Stimulated activated CD8-positive, alpha-beta memory T cell treated with anti-CD3 and anti-CD28 coated beads, Interleukin-4, amount 100 ng/mL, for 24 hours (primary cell): ENCODE results near the gene TMEM132D.
"Not testable (repeated sequence)": the region's sequence is repeated elsewhere in the genome, so short reads cannot be mapped to it uniquely, and the experiment has no call there.

Source experiments
- DNase-seq: peaks from one replicate; pipeline ENCODE4 v3.0.0-alpha.2; 2020; ENCODE audit warnings: low read depth

The TMEM132D gene

GRCh38 chr12:129903956-129904829, at the start of gene TMEM132D:
Gene TMEM132D (minus strand): TSS chr12:129904025.
- no peak for DNase-seq

DNA sequence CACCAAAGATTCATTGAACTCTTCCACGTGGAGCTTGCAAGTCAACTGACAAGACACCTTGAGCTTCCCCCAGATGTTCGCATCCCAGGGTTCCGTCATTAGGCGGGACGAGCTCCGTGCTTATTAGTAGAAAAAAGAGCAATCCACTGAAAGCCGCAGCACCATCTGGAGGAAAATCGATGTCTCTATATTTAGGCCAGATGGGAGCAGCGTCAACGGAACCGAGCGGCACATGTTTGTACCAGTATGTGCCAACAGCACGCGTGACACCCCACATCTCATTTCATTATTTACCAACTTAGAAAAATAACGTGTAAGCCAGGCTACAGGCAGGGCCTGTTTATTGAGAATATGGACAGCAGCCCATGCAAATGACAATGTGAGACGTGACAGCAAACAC, 45.8 kb upstream of the TMEM132D start:
- no peak for DNase-seq

DNA sequence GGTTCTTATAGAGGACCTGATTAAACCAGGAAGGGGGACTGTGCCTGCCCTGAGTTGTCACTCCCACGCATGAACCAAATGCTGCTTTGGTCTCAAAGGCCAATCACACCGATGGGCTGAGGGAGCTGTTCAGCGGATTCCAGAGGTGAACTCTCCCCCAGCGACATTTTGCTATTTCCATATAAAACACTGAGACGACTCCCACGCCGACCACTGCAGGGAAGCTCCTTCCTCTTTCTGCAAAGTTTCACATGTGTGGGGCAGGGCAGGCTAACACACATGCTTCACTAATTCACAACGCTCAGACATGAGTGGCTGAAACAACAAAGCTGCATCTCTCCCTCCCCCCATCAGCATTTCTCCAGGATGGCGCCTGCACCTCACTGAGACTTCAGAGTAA, 37.8 kb upstream of the TMEM132D start:
- DNase-seq, result no peak

- DNase-seq, result no peak
Measured at GRCh38 chr12:129938089-129938488, 34.3 kb upstream of the TMEM132D start.

GRCh38 chr12:129937426-129937825, 33.6 kb upstream of the TMEM132D start:
- no peak for DNase-seq

GRCh38 chr12:129928643-129929042, 24.8 kb upstream of the TMEM132D start:
- DNase-seq, result no peak

DNA sequence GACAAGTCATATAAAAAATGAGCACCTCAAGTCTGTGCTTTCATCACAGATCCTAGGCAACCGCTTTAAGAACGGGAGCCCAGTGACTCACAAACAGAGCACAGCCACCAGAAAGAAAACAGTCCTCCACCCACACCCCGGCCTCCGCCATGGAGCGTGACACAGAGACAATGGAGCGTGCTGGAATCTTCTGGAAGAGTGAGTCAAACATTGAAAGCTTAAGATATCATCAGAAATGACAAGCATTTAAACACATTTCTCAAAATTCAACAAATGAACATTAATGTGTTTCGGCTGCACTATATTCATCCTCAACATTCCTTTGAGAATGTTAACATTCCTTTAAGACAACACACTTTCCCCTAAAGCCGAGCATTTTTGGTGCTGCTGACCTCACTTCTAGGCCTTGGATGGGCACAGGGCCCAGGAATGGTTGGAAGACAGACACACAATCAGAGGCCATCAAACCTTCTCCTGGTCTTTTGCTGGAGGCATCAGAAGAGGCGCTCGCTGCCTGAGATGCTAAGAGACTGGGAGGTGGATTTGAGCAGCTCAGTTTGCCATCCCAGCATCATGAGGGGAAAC, 23.6 kb upstream of the TMEM132D start:
- DNase-seq, result no peak

DNA sequence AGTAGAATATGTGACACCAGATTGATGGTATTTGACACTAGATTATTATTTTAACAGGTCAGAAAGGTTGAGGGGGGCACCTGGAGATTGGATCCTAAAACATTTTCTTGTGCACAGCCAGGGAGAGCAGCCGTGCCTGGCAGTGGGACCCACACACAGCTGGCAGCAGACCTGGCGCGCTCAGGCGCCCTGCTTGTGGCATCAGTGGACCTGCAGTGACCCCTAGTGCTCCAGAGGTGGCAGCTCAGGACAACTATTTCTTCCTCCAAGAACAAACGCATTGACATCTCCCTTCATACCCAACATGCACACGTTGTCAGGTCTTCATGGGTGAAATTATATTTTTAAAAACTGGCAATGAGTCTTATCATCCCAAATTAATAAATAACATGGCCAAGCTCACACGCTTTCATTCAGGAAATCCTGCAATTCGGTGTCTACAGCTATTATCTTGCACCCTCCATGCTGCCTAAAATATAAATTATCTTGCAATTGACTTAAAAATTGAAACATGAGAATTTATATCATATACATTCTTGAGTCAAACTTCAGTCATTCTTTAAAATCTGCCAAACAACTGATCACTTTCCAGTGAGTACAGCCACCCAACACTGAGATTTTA, 7.7 kb upstream of the TMEM132D start:
- no peak for DNase-seq

- no peak for DNase-seq
Measured at GRCh38 chr12:129909051-129910020, 5.5 kb upstream of the TMEM132D start.

DNA sequence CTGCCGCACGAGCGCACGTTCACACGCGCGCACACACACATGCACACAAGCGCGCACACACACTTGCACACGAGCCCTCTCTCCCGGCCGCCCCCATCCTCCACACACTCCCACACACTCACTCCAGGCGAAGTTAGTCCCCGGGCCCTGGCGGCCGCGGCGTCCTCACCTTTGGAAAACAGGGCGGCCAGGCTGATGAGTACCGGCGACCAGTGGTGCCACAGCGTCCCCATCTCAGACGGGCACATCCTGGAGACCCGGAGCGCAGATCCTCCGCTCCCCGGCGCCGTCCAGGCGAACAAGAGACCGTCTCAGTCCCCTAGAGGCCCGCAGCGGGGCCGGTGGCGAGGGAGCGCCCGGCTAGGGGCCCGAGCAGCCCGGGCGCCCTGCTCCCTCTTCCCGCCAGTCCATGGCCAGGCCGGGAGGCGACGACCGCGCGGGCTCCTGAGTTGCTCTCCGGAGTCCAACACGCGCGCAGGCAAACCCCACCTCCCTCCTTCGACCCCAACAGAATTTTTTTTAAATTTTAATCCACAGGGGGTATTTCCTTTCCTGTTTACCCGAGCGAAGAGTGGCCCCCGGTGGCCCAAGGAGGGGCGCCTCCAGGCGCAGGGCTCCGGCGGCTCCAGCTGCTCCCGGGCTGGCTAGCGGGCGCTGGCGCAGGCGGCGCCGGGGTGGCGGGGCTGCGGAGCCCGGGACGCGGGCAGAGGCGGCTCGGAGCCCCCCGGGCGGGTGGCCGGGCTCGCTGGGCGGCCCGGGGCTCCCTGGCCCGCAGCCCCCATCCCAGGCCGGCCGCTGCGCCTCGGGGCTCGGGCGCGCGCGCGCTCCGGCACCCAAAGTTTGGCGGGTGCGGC, 506 bp downstream of the TMEM132D start:
- DNase-seq, result no peak

DNA sequence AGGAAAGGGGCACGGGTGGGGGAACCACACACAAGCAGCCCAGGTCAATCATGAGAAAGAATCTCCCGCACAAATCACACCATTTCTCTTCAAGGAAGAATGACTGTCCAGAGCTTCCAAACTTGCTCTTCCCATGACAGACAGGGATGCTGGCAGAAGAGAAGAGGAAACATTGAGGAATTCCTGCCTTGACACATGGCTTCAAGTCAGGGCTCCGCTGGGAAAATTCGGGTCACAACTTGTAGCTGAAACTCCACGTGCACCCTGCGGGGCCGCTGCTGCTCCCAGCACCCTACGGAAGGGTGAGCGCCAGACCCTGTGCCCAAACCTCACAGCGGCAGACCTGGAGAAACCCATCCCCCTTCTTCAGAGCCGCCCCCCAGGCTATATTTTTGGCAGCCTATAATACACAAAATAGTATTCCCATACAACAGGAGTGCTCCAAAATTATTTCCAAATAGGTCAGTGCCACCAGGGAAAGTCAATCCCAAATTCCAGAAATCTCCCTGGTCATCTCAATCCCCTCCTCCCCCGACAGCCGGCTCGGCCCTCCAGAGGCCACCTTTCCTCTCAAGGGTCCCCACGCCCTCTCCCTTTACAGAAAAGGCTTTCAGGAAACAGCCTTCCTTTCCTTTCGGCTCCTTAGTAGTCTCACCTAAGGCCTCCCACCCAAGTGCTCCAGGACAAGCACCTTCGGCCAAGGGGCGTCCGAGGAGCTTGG, 1.3 kb downstream of the TMEM132D start:
- no peak for DNase-seq

GRCh38 chr12:129901254-129901653, 2.6 kb downstream of the TMEM132D start:
- DNase-seq, result no peak

DNA sequence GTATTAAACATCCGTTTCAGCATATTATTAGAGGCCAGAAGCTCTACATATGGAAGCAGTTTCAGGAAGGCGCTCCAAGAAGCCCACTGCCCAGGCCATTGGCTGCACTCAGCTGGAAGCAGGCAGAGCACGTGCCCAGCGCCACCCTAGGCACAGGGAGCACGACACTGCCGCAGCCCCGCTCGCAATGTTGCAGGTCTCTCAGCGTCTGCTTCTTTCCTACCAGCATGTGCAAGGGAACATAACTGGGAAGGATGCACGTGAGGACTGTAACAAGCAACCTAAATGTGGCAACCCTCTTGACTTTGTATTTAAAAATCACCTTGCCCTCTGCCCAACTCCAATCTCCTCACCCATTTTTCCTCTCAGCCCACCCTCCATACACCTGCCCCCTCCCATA, 3.5 kb downstream of the TMEM132D start:
- DNase-seq, result no peak

DNA sequence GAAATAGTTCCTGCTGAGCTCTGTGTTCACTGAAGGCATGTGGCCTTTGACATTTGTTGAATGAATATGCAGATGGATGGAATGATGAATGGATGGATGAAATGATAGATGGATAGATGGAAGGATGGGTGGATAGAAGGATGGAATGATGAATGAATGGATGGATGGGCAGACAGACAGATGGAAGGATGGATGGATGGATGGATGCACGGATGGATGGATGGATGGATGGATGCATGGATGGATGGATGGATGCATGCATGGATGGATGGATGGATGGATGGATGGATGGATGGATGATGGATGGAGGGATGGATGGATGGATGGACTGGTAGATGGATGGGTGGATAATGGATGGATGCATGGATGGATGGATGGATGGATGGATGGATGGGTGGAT, 4.8 kb downstream of the TMEM132D start:
- DNase-seq, result not testable (repeated sequence)

GRCh38 chr12:129893691-129894090, 10.1 kb downstream of the TMEM132D start:
- DNase-seq, result no peak

GRCh38 chr12:129887101-129887500, 16.7 kb downstream of the TMEM132D start:
- no peak for DNase-seq

DNA sequence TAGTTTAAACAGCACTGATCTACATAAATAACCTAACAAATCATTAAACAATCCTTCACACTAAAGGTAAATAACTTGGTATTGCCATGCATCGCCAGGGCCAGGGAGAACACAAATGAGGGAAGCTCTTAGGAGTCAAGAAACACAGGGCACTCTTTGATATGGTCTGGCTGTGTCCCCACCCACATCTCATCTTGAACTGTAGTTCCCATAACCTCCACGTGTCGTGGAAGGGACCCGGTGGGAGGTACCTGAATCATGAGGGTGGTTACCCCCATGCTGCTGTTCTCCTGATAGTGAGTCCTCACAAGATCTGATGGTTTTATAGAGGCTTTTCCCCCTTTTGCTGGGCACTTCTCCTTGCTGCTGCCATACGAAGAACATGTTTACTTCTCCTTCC, 17.3 kb downstream of the TMEM132D start:
- DNase-seq, result no peak

DNA sequence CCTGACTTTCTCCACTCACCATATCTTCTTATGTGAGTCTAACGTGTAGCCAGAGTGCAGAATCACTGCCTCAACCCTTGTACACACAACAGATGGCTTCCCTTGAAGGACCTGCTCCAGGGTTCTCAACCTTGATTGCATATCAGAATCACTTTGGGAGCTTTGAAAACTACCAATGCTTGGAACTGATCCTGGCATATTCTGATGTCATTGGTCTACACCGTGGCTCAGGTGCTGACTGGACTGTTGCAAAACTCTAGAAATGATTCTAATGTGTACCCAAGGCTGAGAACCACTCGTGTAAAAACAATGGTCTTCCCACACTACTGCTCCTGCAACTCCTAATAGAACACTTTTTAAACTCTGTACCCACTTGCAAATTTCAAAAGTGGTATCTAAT, 18.5 kb downstream of the TMEM132D start:
- no peak for DNase-seq

DNA sequence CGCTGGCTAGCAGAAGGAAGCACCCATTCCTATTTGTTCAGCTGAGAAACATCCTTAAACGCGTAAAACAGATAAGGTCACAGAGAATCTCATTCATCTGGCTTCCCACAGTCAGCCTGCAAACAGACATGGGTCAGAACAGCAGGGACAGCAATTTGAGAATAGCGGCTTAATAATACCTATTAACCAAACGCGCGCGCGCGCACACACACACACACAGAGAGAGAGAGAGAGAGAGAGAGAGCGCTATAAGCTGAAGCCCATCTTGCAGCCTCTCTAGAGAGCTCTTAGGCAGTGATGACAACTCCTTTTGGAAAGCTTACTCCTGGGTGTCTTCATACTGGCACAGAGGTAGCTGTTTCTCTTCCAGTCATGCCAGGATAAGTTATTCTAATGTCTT, 26.4 kb downstream of the TMEM132D start:
- no peak for DNase-seq

GRCh38 chr12:129873833-129874208, 30.0 kb downstream of the TMEM132D start:
- DNase-seq, result no peak
